Keratinocyte (primary cell): ENCODE results near the gene UBE2D1. TPM values are rescaled to one million over a fixed set of nuclear protein-coding genes. Genes with fewer than 3 reads are reported as not detected.

Source experiments
- DNase-seq: peaks from one replicate; pipeline ENCODE4 v3.0.0-alpha.2; 2011; ENCODE audit warnings: low read depth, missing footprints, low spot score
- FAIRE-seq: peaks from 2 replicates; lab custom pipeline; 2011; peaks lifted over from hg19 to GRCh38; lab: Jason Lieb, UNC
- H2AFZ ChIP-seq: 2 replicates; pipeline ENCODE4 v1.6.0; 2012; ENCODE audit warnings: low read length, control low read depth, inconsistent platforms; ENCODE audit not compliant: control insufficient read depth
- H3K27ac ChIP-seq: 2 replicates; pipeline ENCODE4 v1.5.1; 2011; ENCODE audit warnings: low read length; ENCODE audit not compliant: control insufficient read depth, insufficient read depth
- H3K27me3 ChIP-seq: 3 replicates; pipeline ENCODE4 v1.6.0; 2011; ENCODE audit warnings: low read length; ENCODE audit not compliant: control insufficient read depth, insufficient read depth; ENCODE audit errors: extremely low read depth
- H3K36me3 ChIP-seq, 2 experiments: 2 replicates in 1 of 2; 3 replicates in 1 of 2; pipeline ENCODE4 v1.5.1; 2011; ENCODE audit warnings: low read length in 2 of 2, mild to moderate bottlenecking in 1 of 2; ENCODE audit not compliant: control insufficient read depth in 2 of 2, insufficient read depth in 2 of 2; ENCODE audit errors: extremely low read depth in 1 of 2
- H3K4me1 ChIP-seq: 3 replicates; pipeline ENCODE4 v1.5.1; 2011; ENCODE audit warnings: low read length; ENCODE audit not compliant: control insufficient read depth, insufficient read depth; ENCODE audit errors: extremely low read depth
- H3K4me2 ChIP-seq: 3 replicates; pipeline ENCODE4 v1.6.0; 2011; ENCODE audit warnings: low read depth, low read length; ENCODE audit not compliant: control insufficient read depth, insufficient read depth; ENCODE audit errors: extremely low read depth
- H3K4me3 ChIP-seq, 3 experiments: fragments of 200-600 bp in 1 of 3; sonication (generic) in 1 of 3; 2 replicates in 2 of 3; 3 replicates in 1 of 3; pipeline ENCODE4 v1.5.1; 2011 to 2016; ENCODE audit warnings: low read length in 3 of 3, mild to moderate bottlenecking in 3 of 3, control low read depth in 2 of 3, inconsistent platforms in 1 of 3, low read depth in 1 of 3, mixed read lengths in 1 of 3, mixed run types in 1 of 3, moderate library complexity in 1 of 3; ENCODE audit not compliant: control insufficient read depth in 2 of 3, insufficient read depth in 2 of 3; ENCODE audit errors: extremely low read depth in 1 of 3
- H3K79me2 ChIP-seq: 2 replicates; pipeline ENCODE4 v1.6.0; 2012; ENCODE audit warnings: low read length; ENCODE audit not compliant: control insufficient read depth, insufficient read depth
- H3K9ac ChIP-seq: 3 replicates; pipeline ENCODE4 v1.6.0; 2011; ENCODE audit warnings: low read length; ENCODE audit not compliant: control insufficient read depth, insufficient read depth; ENCODE audit errors: extremely low read depth
- H3K9me1 ChIP-seq: 3 replicates; pipeline ENCODE4 v1.6.0; 2011; ENCODE audit warnings: low read length; ENCODE audit not compliant: control insufficient read depth, insufficient read depth; ENCODE audit errors: extremely low read depth
- H3K9me3 ChIP-seq: 2 replicates; pipeline ENCODE4 v1.5.1; 2012; ENCODE audit warnings: low read depth, low read length; ENCODE audit not compliant: control insufficient read depth
- H4K20me1 ChIP-seq: 3 replicates; pipeline ENCODE4 v1.6.0; 2011; ENCODE audit warnings: low read length; ENCODE audit not compliant: control insufficient read depth, insufficient read depth; ENCODE audit errors: extremely low read depth
- CTCF ChIP-seq, 3 experiments: IDR thresholded peaks in 1 of 3; conservative IDR thresholded peaks in 1 of 3; optimal IDR thresholded peaks in 1 of 3; 2 replicates in 2 of 3; 3 replicates in 1 of 3; pipeline versions ENCODE3 to v1.5.1; 2011; ENCODE audit warnings: low read length in 3 of 3, mild to moderate bottlenecking in 3 of 3, moderate library complexity in 2 of 3, control low read depth in 1 of 3, inconsistent platforms in 1 of 3; ENCODE audit not compliant: insufficient read depth in 2 of 3; ENCODE audit errors: extremely low read depth in 1 of 3
- EZH2 ChIP-seq: IDR thresholded peaks from one replicate; pipeline ENCODE4 v1.6.1; 2012; ENCODE audit warnings: inconsistent platforms, mild to moderate bottlenecking, low read length, moderate library complexity
- dilution Hi-C: fragments of 300-500 bp; cut with MboI; formaldehyde crosslinking; loops from one replicate; pipeline ENCODE4 v1.7.0; 2020; ENCODE audit warnings: low sequenced_read_pairs; ENCODE audit not compliant: extremely low pct_ligation_motif_present
- polyA plus RNA-seq, 5 experiments: library from polyadenylated mRNA; depleted of rRNA in 3 of 5; stranded (reverse) in 3 of 5; stranded (forward) in 1 of 5; unstranded in 1 of 5; fragments of >200 nt; gene quantifications; 1 replicate in 1 of 5; 2 replicates in 3 of 5; 3 replicates in 1 of 5; pipeline versions ENCODE4 v1.2.1 to v1.2.3, GENCODE V29; 2011 to 2012; ENCODE audit warnings: missing spikeins in 2 of 5, low read depth in 1 of 5, low replicate concordance in 1 of 5

UBE2D1 gene
- polyA plus RNA-seq, 1 donor (not counting 4 experiments of a cell fraction or from before 2014, with no cell fraction given): 25.4 TPM

- H4K20me1 ChIP-seq: no peaks in the 10 kb centered on the region
- DNase-seq (no peak), FAIRE-seq (no peak)
- no peak overlapping the region for H3K4me2 ChIP-seq
- H3K4me1 ChIP-seq: no peaks in the 10 kb centered on the region
- H3K9me1 ChIP-seq: no peaks in the 10 kb centered on the region
- peaks cover 7% of the 10 kb centered on the region for H3K79me2 ChIP-seq
- H3K27me3 ChIP-seq: no peaks in the 10 kb centered on the region
- no peak overlapping the region for H3K4me3 ChIP-seq
- no peak overlapping the region for H2AFZ ChIP-seq
- dilution Hi-C loops: no loop called here
- TF ChIP-seq EZH2 (no peak), CTCF (optimal IDR thresholded peaks at IDR 0.05 in 1 of 3, IDR thresholded peaks at IDR 0.05 in 1 of 3, conservative IDR thresholded peaks at IDR 0.05 in 1 of 3; ENCODE audit: extremely low read depth in 1 of 3, insufficient read depth in 2 of 3, low read length in 3 of 3) (no peak)
- H3K9ac ChIP-seq: no peak overlapping the region
- no peak overlapping the region for H3K27ac ChIP-seq
- H3K36me3 ChIP-seq: peaks cover 1 to 17% of the 10 kb centered on the region in 2 experiments
- H3K9me3 ChIP-seq: no peaks in the 10 kb centered on the region
Measured at GRCh38 chr10:58396057-58396456, 61.3 kb downstream of the UBE2D1 start.

GRCh38 chr10:58397830-58398229, 63.0 kb downstream of the UBE2D1 start:
- no peak overlapping the region for H3K4me3 ChIP-seq
- TF ChIP-seq EZH2: no peak
- TF ChIP-seq CTCF (optimal IDR thresholded peaks at IDR 0.05 in 1 of 3, IDR thresholded peaks at IDR 0.05 in 1 of 3, conservative IDR thresholded peaks at IDR 0.05 in 1 of 3; ENCODE audit: extremely low read depth in 1 of 3, insufficient read depth in 2 of 3, low read length in 3 of 3): no peak
- DNase-seq (no peak), FAIRE-seq (no peak)
- peaks cover 1 to 13% of the 10 kb centered on the region in 2 experiments for H3K36me3 ChIP-seq
- H3K27ac ChIP-seq: no peak overlapping the region
- no peaks in the 10 kb centered on the region for H3K27me3 ChIP-seq
- dilution Hi-C loops: no loop called here
- H3K4me2 ChIP-seq: no peak overlapping the region
- H3K9me1 ChIP-seq: no peaks in the 10 kb centered on the region
- no peak overlapping the region for H3K9ac ChIP-seq
- H3K79me2 ChIP-seq: no peaks in the 10 kb centered on the region
- no peaks in the 10 kb centered on the region for H4K20me1 ChIP-seq
- H3K4me1 ChIP-seq: no peaks in the 10 kb centered on the region
- H3K9me3 ChIP-seq: no peaks in the 10 kb centered on the region
- H2AFZ ChIP-seq: no peak overlapping the region
